HuH-7 (cell line): ENCODE data around the gene TOX2.

Source experiments
- DNase-seq: peaks from one replicate; pipeline ENCODE4 v3.0.0; 2011; ENCODE audit warnings: low spot score

The TOX2 gene

DNA sequence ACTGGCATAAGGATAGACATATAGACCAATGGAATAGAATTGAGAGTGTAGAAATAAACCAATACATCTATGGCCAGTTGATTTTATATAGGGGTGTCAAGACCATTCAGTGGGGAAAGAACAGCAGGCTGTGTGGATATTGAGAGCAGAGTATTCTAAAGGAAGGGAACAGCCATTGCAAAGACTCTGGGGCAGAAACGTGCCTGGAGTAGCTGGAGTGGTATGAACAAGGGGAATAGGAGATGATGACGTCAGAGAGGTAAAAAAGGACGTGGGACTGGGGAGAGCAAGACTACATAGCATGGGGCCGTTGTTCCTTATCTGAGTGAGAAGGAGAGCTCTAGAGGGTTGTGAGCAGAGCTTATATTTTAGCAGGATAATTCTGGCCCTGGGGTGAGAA is 85.2 kb downstream of the TOX2 start:
- DNase-seq = no peak

- no peak for DNase-seq
Measured at GRCh38 chr20:44001667-44002596, 87.3 kb downstream of the TOX2 start.

DNA sequence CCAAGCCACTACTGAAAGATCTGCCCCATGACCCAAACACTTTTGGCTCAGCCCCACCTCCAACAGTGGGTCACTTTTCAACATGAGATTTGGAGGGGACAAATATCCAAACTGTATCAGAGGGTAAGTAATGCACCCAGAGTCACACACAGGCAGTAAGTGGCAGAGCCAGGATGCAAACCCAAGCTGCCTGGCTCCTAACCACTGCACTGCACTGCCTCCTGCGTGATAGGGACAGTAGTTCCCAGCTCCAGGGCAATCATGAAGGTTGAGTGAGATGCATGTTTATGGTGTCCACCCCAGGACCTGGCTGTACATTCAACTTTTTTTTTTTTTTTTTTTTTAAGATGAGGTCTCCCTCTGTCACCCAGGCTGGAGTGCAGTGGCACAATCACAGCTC is 88.2 kb downstream of the TOX2 start:
- DNase-seq = no peak

DNA sequence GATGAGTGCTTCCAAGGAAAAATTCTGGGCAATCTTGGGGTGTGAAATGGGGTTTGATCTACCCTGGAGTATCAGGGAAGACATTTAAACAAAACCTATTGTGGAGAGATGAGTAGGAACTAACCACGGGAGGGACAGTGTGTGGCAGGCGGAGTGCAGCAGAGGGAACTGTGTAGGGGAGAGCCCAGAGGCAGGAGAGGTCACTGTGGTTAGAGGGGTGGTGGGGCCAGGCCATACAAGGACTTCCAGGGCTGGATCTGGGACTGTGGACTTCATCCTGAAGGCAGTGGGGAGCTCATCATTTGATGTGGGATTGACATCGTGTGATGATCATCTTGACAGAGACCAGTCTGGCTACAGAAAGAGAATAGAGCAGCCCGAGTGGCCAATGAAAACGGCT is 89.0 kb downstream of the TOX2 start:
- no peak for DNase-seq

- no peak for DNase-seq
Measured at GRCh38 chr20:44004306-44004915, 89.8 kb downstream of the TOX2 start.

GRCh38 chr20:44005661-44006060 is 91.0 kb downstream of the TOX2 start:
- no peak for DNase-seq

DNA sequence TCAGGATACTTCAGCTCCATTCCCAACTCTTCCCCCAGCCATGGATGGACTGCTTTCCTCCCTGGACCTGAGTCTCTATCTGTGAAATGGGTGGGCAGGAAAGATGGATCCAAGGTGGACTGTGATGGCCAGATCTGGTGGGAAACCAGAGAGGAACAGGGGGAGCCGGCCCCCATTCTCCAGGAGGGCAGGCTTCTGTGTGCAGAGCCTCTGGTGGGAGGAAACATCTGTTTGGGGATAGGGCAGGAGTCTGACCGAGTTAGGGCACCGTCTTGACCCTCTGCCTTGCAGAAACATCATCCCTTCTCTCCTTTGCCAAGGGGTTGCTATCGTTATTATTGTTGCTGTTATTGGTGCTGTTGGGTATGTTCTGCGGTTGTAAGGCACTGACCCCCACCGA is 91.5 kb downstream of the TOX2 start:
- DNase-seq = no peak

GRCh38 chr20:44006578-44006977 is 91.9 kb downstream of the TOX2 start:
- DNase-seq = no peak

DNA sequence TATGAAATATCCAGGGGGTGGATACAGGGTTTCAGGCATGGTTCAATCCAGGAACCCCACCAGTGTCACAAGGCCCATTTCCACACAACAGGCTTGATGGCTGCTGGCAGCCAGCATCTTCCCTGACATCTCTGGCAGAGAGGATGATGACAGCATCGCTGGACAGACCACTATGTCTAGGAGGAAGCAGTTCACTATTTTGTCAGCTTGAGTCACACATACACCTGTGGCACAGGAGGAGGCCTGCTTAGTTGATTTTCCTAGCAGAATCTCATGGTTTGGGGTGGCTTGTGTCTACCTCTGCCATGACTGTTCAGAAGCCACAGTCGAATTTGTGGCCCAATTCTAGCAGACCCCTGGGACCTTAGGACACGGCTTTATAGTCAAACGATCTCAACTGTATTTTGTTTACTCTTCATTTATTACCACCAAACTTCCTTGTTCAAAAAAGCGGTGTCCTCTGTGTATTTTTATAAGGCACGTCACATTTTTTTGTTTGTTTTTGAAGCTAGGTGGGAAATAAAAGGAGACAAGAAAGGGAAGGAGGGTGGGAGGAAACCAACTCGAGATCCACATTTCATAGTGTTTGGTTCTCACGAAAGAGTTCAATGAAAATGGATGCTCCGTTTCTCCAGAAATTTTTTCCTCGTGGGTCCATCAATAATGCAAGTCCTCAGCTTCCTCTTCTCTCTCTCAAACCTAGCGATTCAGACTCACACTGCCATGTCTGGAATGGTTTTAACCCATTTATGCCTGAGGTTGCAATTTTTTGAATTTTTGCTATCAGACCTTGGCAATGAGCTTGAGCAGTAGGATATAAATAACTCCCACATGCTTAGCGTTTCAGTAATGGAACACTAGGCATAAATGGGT is 94.4 kb downstream of the TOX2 start:
- no peak for DNase-seq

GRCh38 chr20:44009679-44009992 is 95.0 kb downstream of the TOX2 start:
- no peak for DNase-seq

- DNase-seq = no peak
Measured at GRCh38 chr20:44010162-44010704, 95.6 kb downstream of the TOX2 start.

GRCh38 chr20:44011251-44011940 is 96.7 kb downstream of the TOX2 start:
- no peak for DNase-seq

GRCh38 chr20:44012466-44013226 is 98.0 kb downstream of the TOX2 start:
- DNase-seq = no peak

DNA sequence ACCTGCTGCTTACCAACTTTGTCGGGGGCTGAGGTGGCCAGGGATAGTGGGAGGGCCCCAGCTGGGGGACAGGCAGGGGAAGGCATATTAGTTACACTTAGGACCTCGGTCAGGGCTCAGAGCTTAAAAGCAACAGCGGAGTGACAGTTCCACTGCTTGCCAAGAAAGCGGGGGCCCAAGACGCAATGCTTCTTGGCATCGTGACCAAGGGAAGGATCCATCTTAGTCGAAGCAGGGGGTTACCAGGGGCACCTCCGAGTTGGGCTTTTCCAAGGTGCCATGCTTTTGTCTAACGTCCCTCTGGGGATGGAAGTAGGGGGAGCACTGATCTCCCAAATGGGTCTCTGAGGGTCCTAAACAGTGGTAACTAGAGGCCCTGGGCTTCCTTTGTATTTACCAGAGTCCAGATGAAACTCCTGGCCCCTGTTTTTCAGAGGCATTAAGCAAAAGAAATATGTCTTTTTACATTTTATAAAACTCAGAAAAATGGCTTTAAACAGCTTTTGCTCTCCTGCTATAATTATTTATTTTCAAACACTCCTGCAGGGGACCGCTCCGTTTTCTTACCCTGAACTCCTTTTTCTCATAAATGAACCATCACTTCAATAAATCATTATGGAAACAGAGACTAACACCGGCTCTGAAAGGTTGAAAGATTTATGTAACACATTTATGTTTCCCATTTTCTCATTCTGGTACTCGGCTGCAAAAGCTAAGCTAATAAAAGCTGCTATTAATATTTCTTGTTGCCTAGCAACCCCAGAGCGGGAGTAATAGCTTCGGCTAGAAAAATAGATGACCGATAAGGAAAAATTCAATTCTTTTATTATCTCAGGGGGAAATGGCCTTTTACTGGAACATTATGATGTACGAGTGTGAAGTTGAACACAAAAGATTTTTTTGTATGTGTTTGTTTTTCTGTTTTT is 100.4 kb downstream of the TOX2 start:
- no peak for DNase-seq

GRCh38 chr20:44015733-44016103 is 101.1 kb downstream of the TOX2 start:
- DNase-seq = no peak

DNA sequence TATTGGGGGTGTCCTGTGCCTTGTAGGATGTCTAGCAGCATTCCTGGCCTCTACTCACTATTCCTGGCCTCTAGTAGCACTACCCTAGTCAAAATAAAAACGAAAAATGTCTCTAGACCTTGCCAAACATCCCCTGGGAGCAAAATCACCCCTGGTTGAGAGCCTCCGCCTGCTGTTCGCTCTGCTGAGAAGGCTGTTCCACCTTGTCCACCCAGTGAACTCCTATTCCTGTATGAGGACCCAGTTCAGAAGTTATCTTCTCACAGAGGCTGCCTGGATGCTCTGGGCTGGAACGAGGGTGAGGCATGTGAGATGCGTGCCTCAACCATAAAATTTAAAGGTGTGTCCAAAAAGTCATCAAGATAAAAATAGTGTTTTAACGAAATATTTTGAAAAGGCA is 101.9 kb downstream of the TOX2 start:
- no peak for DNase-seq

DNA sequence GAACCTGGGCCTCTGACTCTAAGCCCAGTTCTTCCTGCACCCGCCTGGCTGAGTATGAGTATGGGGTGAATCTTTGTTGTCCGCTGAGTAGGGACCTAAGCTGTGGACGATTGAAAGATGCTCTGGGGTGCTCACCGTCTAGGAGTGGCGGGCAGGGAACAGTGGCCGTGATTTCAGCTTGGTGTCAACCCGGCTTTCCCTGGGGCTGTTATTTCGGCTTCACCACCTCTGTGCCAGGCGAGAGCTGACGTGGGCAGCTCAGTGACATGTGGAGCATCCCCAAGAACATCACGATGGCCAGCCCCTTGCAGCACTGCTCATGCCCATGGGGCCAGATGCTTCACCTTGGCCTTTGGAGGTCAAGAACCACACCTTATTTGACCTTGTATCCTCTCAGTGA is 102.6 kb downstream of the TOX2 start:
- DNase-seq = no peak

DNA sequence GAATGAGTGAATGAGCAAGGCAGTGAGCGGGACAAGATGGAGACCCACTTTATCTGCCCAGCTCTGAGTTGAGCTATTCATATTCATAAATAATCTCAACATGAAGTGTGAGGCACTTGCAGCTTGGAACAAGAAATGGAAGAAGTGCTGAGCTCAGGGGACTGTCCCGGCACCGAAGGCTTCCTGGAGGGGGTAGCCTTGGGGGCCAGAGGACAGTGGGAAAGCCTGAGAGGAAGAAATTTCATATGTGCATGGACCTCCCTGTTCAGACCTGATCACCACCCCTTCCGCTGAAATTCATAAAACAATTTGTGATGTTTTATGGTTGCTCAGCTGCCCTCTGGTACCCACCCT is 103.2 kb downstream of the TOX2 start:
- DNase-seq = no peak

DNA sequence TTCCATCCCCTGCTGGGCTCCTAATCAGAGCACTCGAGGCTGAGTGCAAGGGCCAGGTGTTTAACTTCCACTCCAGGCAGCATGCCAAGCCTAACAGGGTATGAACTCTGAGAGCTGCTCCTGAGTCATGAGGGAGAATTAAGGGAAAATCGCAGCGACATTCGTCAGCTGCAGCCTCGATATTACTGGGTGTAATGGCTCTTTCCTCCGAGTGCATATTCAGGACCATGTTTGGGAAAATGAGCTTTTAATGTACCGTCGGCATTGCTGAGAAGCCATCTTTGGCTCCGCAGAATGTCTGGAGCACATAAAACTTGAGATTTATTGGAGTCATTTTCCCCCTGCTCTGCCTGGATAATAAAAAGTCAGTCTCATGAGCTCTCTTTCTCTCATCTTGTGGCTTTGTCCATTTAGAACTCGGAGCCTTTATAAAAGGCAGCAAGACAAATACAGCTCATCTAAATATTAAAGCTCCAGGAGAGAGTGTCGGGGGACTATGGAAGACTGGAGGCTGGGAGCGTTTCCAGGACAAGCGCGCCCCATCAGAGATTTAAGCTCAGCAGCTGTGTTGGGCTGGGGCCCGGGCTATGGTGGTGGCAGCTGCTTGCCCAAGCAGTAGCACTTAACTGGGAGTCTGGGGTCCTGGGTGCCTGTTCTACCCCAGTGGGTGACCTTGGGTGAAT is 103.7 kb downstream of the TOX2 start:
- DNase-seq = no peak
